ENCODE results near the gene DUSP15.

DNA sequence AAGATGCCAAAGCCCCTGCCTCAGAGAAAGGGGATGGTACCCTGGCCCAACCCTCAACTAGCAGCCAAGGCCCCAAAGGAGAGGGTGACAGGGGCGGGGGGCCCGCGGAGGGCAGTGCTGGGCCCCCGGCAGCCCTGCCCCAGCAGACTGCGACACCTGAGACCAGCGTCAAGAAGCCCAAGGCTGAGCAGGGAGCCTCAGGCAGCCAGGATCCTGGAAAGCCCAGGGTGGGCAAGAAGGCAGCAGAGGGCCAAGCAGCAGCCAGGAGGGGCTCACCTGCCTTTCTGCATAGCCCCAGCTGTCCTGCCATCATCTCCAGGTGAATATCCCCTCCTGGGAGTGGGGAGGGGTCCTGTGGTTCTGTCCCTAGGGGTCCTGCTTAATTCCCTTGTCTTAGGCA is 50.1 kb downstream of the DUSP15 start:
- TF ChIP-seq POLR2A (IDR thresholded peaks at IDR 0.05; ENCODE audit: low read length), result no peak
- no peak for TF ChIP-seq GATA1 (IDR thresholded peaks at IDR 0.05; ENCODE audit: low read depth, low read length)

Measured in erythroblast (primary cell).